Measurements from ENCODE around the gene CAMTA2.

Gene CAMTA2

DNA sequence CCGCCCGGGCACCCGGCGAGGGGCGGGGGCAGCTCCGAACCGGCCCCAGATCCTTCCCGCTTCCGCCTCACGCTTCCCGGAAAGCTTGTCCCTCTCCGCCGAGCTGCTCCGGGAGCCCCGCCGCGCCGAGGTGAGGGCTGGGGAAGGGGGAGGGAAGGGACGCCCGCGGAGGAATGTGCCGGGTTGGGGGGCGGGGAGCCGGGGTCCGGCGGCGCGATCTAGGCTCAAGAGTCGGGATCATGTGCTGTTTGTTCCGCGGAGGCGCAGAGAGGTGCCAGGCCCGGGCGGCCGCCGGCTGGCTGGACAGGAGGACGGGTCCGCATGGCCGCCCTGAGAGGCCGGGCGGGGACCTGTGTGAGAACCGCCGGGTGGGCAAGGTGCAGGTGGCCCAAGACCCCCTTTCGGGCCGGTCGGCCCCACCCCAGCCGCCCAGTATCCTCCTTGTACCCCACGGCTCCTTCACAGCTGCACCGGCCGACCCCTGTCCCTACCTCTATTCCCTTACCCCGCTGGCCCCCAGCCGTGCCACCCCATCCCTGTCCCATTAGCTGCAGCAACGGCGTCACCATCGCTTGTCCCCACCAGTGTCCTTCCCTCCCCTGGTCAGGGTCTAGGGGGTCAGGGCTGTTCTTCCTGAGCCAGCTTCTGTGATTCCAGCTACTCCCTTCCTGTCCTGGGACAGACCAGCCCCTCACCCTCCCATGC is 10.7 kb upstream of the CAMTA2 start:
- Histone ChIP-seq H3K27me3 (ENCODE audit: control insufficient read depth, insufficient read depth, low read length) (no peaks in the 10 kb centered on the region), H2AFZ (peak overlapping the region; percentile 71), H3K4me2 (ENCODE audit: low read length) (peak overlapping the region; percentile 95), H3K27ac (no peak overlapping the region), H3K9me3 (ENCODE audit: control insufficient read depth, low read length) (no peaks in the 10 kb centered on the region), H3K4me3 (ENCODE audit: low read depth, low read length) (peak overlapping the region; percentile 88), H3K4me1 (peaks cover 5% of the 10 kb centered on the region), H3K9ac (no peak overlapping the region), H3K36me3 (ENCODE audit: control insufficient read depth, insufficient read depth, low read length) (no peaks in the 10 kb centered on the region), H3K79me2 (no peaks in the 10 kb centered on the region)
- no peak for TF ChIP-seq CTCF (IDR thresholded peaks at IDR 0.05)

GRCh38 chr17:4997302-4998026 is 10.0 kb upstream of the CAMTA2 start, which contains the start of the genes INCA1 and KIF1C:
TSS of gene INCA1 (minus strand) at chr17:4997522. CDS start at chr17:4994437, 3,085 bp downstream.
TSS of gene KIF1C (plus strand) at chr17:4997950. CDS start at chr17:5000247, 2,297 bp downstream.
- H3K27me3 ChIP-seq (ENCODE audit: control insufficient read depth, insufficient read depth, low read length): no peaks in the 10 kb centered on the region
- H3K4me3 ChIP-seq (ENCODE audit: low read depth, low read length): peak within 1 kb of the TSS; percentile 88
- H3K4me1 ChIP-seq: peaks cover 5% of the 10 kb centered on the region
- TF ChIP-seq CTCF (IDR thresholded peaks at IDR 0.05): peak; percentile 6
- no peaks in the 10 kb centered on the region for H3K9me3 ChIP-seq (ENCODE audit: control insufficient read depth, low read length)
- H2AFZ ChIP-seq: peak within 1 kb of the TSS; percentile 89
- peak within 1 kb of the TSS; percentile 83 for H3K27ac ChIP-seq
- H3K36me3 ChIP-seq (ENCODE audit: control insufficient read depth, insufficient read depth, low read length): no peaks in the 10 kb centered on the region
- no peaks in the 10 kb centered on the region for H3K79me2 ChIP-seq
- peak within 1 kb of the TSS; percentile 69 for H3K9ac ChIP-seq
- peak within 1 kb of the TSS; percentile 95 for H3K4me2 ChIP-seq (ENCODE audit: low read length)

DNA sequence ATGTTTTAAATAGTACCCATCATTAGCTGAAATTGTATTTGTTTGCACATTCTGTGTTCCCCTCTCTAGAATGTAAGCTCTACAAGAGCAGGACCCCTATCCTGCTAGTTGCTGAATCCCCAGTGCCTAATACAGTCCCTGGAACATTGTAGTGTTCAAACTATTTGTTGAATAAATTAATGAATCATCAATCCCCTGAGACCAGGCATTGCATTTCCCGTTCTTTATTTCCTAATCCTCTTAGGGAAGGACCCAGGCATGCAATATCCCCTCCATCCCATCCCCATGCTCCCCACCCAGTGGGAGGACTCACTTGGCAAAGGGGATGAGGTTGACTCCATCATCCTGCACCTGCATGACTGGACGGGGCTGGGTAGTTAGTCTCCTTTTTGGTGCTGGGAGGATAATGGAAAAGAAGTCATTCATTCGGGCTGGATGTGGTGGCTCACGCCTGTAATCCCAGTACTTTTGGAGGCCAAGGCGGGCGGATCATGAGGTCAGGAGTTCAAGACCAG is 6.7 kb upstream of the CAMTA2 start:
- no peak for TF ChIP-seq CTCF (IDR thresholded peaks at IDR 0.05)
- Histone ChIP-seq H3K36me3 (ENCODE audit: control insufficient read depth, insufficient read depth, low read length) (no peaks in the 10 kb centered on the region), H3K4me2 (ENCODE audit: low read length) (no peak overlapping the region), H3K27me3 (ENCODE audit: control insufficient read depth, insufficient read depth, low read length) (no peaks in the 10 kb centered on the region), H3K9me3 (ENCODE audit: control insufficient read depth, low read length) (no peaks in the 10 kb centered on the region), H3K27ac (no peak overlapping the region), H2AFZ (no peak overlapping the region), H3K4me1 (peaks cover 5% of the 10 kb centered on the region), H3K9ac (no peak overlapping the region), H3K4me3 (ENCODE audit: low read depth, low read length) (no peak overlapping the region), H3K79me2 (no peaks in the 10 kb centered on the region)

DNA sequence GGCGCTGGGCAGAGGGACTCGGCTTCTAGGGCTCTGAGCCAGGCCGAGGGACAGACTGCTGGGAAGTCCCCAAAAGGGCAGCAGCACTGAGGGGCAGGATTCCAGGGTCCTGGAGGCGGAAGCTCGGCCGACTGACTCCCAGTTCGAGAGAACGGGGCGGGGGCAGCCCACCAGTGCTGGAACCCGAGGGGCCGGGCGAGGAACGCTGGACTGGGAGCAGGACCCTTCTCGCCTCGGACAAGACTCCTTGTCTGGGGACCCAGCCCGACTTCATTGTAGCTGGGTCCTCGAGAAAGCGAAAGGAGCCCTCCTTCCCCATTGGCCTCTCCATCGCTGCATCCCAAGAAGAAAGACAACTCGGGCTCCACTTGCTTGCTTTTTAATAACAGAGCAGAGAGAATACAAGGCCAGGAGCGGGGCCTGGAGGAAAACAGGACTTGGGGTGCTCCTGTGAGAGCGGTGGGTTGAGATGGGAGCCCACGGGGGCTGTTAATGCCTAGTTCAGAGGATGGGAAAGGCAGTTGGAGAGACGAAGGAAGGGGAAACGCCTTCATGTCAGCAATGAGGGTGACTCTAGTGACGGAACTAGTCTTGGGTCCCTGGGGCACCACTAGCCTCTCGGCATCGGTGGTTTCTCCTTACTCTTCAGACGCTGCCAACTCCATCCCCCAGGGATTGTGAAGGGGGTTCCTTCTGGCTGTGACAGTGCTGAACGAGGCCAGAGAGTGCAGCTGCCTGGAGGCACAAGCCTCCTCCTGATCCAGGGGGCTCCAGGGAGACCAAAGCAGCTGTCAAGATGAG is 492 bp upstream of the CAMTA2 start:
- peak overlapping the region; percentile 81 for H2AFZ ChIP-seq
- no peaks in the 10 kb centered on the region for H3K27me3 ChIP-seq (ENCODE audit: control insufficient read depth, insufficient read depth, low read length)
- H3K4me1 ChIP-seq: peaks cover 9% of the 10 kb centered on the region
- H3K36me3 ChIP-seq (ENCODE audit: control insufficient read depth, insufficient read depth, low read length): no peaks in the 10 kb centered on the region
- H3K9ac ChIP-seq: peak overlapping the region; percentile 74
- peaks cover 2% of the 10 kb centered on the region for H3K79me2 ChIP-seq
- H3K27ac ChIP-seq: peak overlapping the region; percentile 76
- peak overlapping the region; percentile 90 for H3K4me2 ChIP-seq (ENCODE audit: low read length)
- H3K9me3 ChIP-seq (ENCODE audit: control insufficient read depth, low read length): no peaks in the 10 kb centered on the region
- peak overlapping the region; percentile 87 for H3K4me3 ChIP-seq (ENCODE audit: low read depth, low read length)
- TF ChIP-seq CTCF (IDR thresholded peaks at IDR 0.05): no peak

Measured in parathyroid adenoma (tissue), 2 donors.